OCI-LY1 (cell line): ENCODE results near the gene FAM222A.

Source experiments
- EZH2 ChIP-seq: fragments of 200-600 bp; sonication (generic), shearing (Covaris generic); IDR thresholded peaks from 2 replicates; pipeline ENCODE4 v1.8.0; 2017; ENCODE audit warnings: borderline replicate concordance, mixed run types, mild to moderate bottlenecking, antibody characterized with exemption, low read length, moderate library complexity, mixed read lengths
- TF ChIP-seq, protein P1 (sequence below): fragments of 200-600 bp; sonication (generic), shearing (Covaris generic); IDR thresholded peaks from 2 replicates; pipeline ENCODE4 v1.5.1; 2017; ENCODE audit warnings: mild to moderate bottlenecking, antibody characterized with exemption, low read length, moderate library complexity, mixed read lengths

DNA sequence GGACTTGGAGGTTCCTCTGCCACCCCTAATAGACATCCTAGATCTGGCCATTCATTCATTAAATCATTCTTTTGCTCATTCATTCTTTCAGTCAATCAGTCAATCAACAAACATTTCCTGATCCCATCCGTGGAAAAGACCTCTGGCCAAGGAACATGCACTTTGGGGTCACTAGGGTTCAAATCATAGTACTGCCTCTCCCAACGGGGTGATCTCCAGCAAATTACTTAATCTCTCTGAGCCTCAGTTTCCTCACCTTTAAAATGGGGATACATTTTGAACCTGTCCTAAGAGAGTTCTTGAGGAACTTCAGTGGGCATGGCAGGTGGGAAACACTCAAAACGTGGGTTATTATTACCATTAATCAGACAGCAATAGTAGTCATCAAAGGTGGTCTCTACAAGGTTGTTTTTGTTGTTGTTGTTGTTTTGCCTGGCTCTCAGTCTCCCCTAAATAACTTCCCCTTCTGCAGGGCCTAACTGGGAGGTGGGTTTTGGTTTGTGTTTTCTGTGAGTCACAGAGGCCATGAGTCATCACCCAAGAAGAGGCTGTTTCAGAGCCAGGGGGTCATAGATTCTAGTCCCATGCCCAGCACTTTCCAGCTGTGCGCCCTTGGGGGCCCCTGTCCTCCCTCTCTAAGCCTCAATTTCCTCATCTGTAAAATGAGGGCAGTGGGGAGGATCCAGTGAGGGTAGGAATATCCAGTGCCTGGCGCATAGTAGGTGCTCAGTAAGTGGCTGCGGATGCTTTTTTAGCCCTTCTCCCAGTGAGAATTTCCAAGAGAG, 16.9 kb upstream of the FAM222A start:
- TF ChIP-seq, protein P1, sequence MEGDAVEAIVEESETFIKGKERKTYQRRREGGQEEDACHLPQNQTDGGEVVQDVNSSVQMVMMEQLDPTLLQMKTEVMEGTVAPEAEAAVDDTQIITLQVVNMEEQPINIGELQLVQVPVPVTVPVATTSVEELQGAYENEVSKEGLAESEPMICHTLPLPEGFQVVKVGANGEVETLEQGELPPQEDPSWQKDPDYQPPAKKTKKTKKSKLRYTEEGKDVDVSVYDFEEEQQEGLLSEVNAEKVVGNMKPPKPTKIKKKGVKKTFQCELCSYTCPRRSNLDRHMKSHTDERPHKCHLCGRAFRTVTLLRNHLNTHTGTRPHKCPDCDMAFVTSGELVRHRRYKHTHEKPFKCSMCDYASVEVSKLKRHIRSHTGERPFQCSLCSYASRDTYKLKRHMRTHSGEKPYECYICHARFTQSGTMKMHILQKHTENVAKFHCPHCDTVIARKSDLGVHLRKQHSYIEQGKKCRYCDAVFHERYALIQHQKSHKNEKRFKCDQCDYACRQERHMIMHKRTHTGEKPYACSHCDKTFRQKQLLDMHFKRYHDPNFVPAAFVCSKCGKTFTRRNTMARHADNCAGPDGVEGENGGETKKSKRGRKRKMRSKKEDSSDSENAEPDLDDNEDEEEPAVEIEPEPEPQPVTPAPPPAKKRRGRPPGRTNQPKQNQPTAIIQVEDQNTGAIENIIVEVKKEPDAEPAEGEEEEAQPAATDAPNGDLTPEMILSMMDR: no peak
- TF ChIP-seq EZH2: no peak
